ENCODE data around the gene ENTR1. TPM values are rescaled to one million over a fixed set of nuclear protein-coding genes. Genes with fewer than 3 reads are reported as not detected.

The ENTR1 gene
- total RNA-seq, 1 donor from 2014 or later: 34.9 TPM

- peaks cover 17% of the 10 kb centered on the region for H3K27me3 Mint-ChIP-seq (ENCODE audit: insufficient read depth, low read depth)
- no peak overlapping the region for H3K9ac ChIP-seq
- TF ChIP-seq EZH2phosphoT487 (IDR thresholded peaks at IDR 0.05) (no peak), CTCF (IDR thresholded peaks at IDR 0.05) (no peak), EZH2 (IDR thresholded peaks at IDR 0.05) (no peak)
- H3K4me1 Mint-ChIP-seq: peaks cover 19% of the 10 kb centered on the region
- peak overlapping the region; percentile 57 for H3K27ac Mint-ChIP-seq
- H2AFZ ChIP-seq (replicated peaks): no peak overlapping the region
- H4K20me1 ChIP-seq (ENCODE audit: low read depth): peaks cover 45% of the 10 kb centered on the region
- H3K4me3 ChIP-seq: no peak overlapping the region
- H3F3A ChIP-seq (ENCODE audit: low read depth): peaks cover 22% of the 10 kb centered on the region
- no peaks in the 10 kb centered on the region for H3K27me3 ChIP-seq
- H3K9me3 ChIP-seq (ENCODE audit: low read depth): no peaks in the 10 kb centered on the region
- peaks cover 9% of the 10 kb centered on the region for H3K4me1 ChIP-seq
- no peaks in the 10 kb centered on the region for H3K36me3 ChIP-seq
- H3K4me3 Mint-ChIP-seq: peak overlapping the region; percentile 84
- H3K9me3 Mint-ChIP-seq: no peaks in the 10 kb centered on the region
- H3K4me2 ChIP-seq: no peak overlapping the region
- DNase-seq (ENCODE audit: low spot score): no peak
- H3K79me2 ChIP-seq (ENCODE audit: low read depth): peaks cover 31% of the 10 kb centered on the region
- H3K27ac ChIP-seq: no peak overlapping the region
- peaks cover 23% of the 10 kb centered on the region for H3K36me3 Mint-ChIP-seq
Observed at GRCh38 chr9:136441191-136441680, 30.8 kb upstream of the ENTR1 start.

- TF ChIP-seq EZH2phosphoT487 (IDR thresholded peaks at IDR 0.05) (no peak), CTCF (IDR thresholded peaks at IDR 0.05) (peak; percentile 55), EZH2 (IDR thresholded peaks at IDR 0.05) (no peak)
- Histone ChIP-seq H3K9me3 (ENCODE audit: low read depth) (no peaks in the 10 kb centered on the region), H3K4me1 (peaks cover 9% of the 10 kb centered on the region), H3K79me2 (ENCODE audit: low read depth) (peaks cover 46% of the 10 kb centered on the region), H3F3A (ENCODE audit: low read depth) (peaks cover 22% of the 10 kb centered on the region), H2AFZ (replicated peaks) (peak within 1 kb of the TSS; percentile 89), H3K9ac (peak within 1 kb of the TSS; percentile 86), H3K27ac (no peak within 1 kb of the TSS), H3K36me3 (no peaks in the 10 kb centered on the region), H3K27me3 (no peaks in the 10 kb centered on the region), H3K4me3 (peak within 1 kb of the TSS; percentile 99), H3K4me2 (peak within 1 kb of the TSS; percentile 98), H4K20me1 (ENCODE audit: low read depth) (peaks cover 60% of the 10 kb centered on the region)
- Mint-ChIP-seq H3K27ac (no peak within 1 kb of the TSS), H3K4me1 (peaks cover 22% of the 10 kb centered on the region), H3K4me3 (peak within 1 kb of the TSS; percentile 90), H3K9me3 (no peaks in the 10 kb centered on the region), H3K27me3 (ENCODE audit: insufficient read depth, low read depth) (peaks cover 19% of the 10 kb centered on the region), H3K36me3 (peaks cover 23% of the 10 kb centered on the region)
- peak; percentile 86 for DNase-seq (ENCODE audit: low spot score)
Observed at GRCh38 chr9:136439481-136440408, 29.3 kb upstream of the ENTR1 start, which contains the start of gene INPP5E. Gene INPP5E (minus strand): TSS chr9:136439845. CDS start chr9:136439419, 426 bp downstream.

- H3K9me3 ChIP-seq (ENCODE audit: low read depth): no peaks in the 10 kb centered on the region
- peak overlapping the region; percentile 98 for H3K4me2 ChIP-seq
- peak overlapping the region; percentile 99 for H3K4me3 ChIP-seq
- peaks cover 62% of the 10 kb centered on the region for H4K20me1 ChIP-seq (ENCODE audit: low read depth)
- peaks cover 48% of the 10 kb centered on the region for H3K79me2 ChIP-seq (ENCODE audit: low read depth)
- no peak overlapping the region for H3K27ac Mint-ChIP-seq
- peaks cover 22% of the 10 kb centered on the region for H3F3A ChIP-seq (ENCODE audit: low read depth)
- no peaks in the 10 kb centered on the region for H3K9me3 Mint-ChIP-seq
- peaks cover 19% of the 10 kb centered on the region for H3K27me3 Mint-ChIP-seq (ENCODE audit: insufficient read depth, low read depth)
- peaks cover 20% of the 10 kb centered on the region for H3K36me3 Mint-ChIP-seq
- H3K9ac ChIP-seq: peak overlapping the region; percentile 86
- peak overlapping the region; percentile 89 for H2AFZ ChIP-seq (replicated peaks)
- peaks cover 22% of the 10 kb centered on the region for H3K4me1 Mint-ChIP-seq
- H3K27ac ChIP-seq: no peak overlapping the region
- H3K4me3 Mint-ChIP-seq: peak overlapping the region; percentile 90
- no peaks in the 10 kb centered on the region for H3K36me3 ChIP-seq
- H3K4me1 ChIP-seq: peaks cover 9% of the 10 kb centered on the region
- DNase-seq (ENCODE audit: low spot score): peak; percentile 60
- no peaks in the 10 kb centered on the region for H3K27me3 ChIP-seq
- TF ChIP-seq EZH2phosphoT487 (IDR thresholded peaks at IDR 0.05) (no peak), CTCF (IDR thresholded peaks at IDR 0.05) (no peak), EZH2 (IDR thresholded peaks at IDR 0.05) (no peak)
Observed at GRCh38 chr9:136438548-136439480, 28.4 kb upstream of the ENTR1 start.
